ENCODE data around the gene LHX6. TPM values are rescaled to one million over a fixed set of nuclear protein-coding genes. Genes with fewer than 3 reads are reported as not detected.

The LHX6 gene
- total RNA-seq, 1 donor from 2014 or later, result 0.34 TPM

DNA sequence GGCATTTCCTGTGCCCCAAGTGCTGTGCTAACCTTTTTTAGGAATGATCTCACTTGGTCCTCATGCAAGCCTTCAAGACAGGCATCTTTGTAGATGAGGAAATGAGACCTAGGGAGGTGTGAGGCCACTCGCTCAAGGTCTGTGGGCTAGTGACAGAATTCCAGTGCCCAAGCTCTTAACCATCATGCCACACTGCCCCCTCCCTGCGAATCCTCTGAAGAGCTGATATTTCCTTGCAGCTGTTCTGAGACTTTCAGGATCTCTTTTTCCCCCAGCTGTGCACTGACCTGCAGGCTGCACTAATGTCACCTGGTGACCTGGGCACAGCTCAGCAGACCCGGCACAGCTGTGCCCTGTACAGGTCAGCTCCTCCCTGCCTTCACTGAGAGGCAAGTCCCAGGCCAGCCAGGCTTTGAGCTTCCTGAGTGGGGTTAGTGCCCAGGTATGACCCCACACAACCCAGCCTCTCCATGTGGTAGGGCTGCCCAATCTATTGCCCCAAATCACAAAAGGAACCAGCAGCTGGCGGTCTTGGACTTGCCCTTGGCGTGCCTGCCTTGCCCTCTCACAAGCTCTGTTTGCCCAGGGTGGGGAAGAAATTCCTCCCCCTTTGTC is 36.4 kb downstream of the LHX6 start:
- Histone ChIP-seq H4K20me1 (ENCODE audit: insufficient read depth, low read length) (no peaks in the 10 kb centered on the region), H3K4me1 (ENCODE audit: insufficient read depth, low read length) (no peaks in the 10 kb centered on the region), H3K27ac (ENCODE audit: low read depth, low read length) (no peak overlapping the region), H3K4me3 (ENCODE audit: insufficient read depth, low read depth, low read length) (no peak overlapping the region), H3K27me3 (ENCODE audit: insufficient read depth, low read length) (peaks cover 4% of the 10 kb centered on the region), H3K9me3 (ENCODE audit: insufficient read depth, low read depth, low read length) (no peaks in the 10 kb centered on the region), H3K9ac (ENCODE audit: low read length) (no peak overlapping the region), H3K4me2 (ENCODE audit: low read length) (no peak overlapping the region), H3K79me2 (ENCODE audit: insufficient read depth, low read length) (no peaks in the 10 kb centered on the region), H2AFZ (ENCODE audit: low read depth, low read length) (no peak overlapping the region), H3K36me3 (ENCODE audit: insufficient read depth, low read length) (no peaks in the 10 kb centered on the region)
- peaks cover 2% of the 10 kb centered on the region for H3K36me3 Mint-ChIP-seq (ENCODE audit: low read depth, unreplicated experiment)
- no peak for FAIRE-seq
- H3K9me3 Mint-ChIP-seq (ENCODE audit: unreplicated experiment), result no peaks in the 10 kb centered on the region
- TF ChIP-seq, protein P1, sequence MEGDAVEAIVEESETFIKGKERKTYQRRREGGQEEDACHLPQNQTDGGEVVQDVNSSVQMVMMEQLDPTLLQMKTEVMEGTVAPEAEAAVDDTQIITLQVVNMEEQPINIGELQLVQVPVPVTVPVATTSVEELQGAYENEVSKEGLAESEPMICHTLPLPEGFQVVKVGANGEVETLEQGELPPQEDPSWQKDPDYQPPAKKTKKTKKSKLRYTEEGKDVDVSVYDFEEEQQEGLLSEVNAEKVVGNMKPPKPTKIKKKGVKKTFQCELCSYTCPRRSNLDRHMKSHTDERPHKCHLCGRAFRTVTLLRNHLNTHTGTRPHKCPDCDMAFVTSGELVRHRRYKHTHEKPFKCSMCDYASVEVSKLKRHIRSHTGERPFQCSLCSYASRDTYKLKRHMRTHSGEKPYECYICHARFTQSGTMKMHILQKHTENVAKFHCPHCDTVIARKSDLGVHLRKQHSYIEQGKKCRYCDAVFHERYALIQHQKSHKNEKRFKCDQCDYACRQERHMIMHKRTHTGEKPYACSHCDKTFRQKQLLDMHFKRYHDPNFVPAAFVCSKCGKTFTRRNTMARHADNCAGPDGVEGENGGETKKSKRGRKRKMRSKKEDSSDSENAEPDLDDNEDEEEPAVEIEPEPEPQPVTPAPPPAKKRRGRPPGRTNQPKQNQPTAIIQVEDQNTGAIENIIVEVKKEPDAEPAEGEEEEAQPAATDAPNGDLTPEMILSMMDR (IDR thresholded peaks at IDR 0.05; ENCODE audit: insufficient read depth, low read depth, low read length), result no peak
- no peak for TF ChIP-seq EZH2 (IDR thresholded peaks at IDR 0.05; ENCODE audit: insufficient read depth, low read length)
- H3K27me3 Mint-ChIP-seq (ENCODE audit: low read depth, unreplicated experiment), result peaks cover 40% of the 10 kb centered on the region
- peaks cover 2% of the 10 kb centered on the region for H3K4me1 Mint-ChIP-seq (ENCODE audit: low read depth, unreplicated experiment)
- H3K27ac Mint-ChIP-seq (ENCODE audit: unreplicated experiment), result no peak overlapping the region
- no peak overlapping the region for H3K4me3 Mint-ChIP-seq (ENCODE audit: unreplicated experiment)
- no peak for DNase-seq (ENCODE audit: low read depth)

DNA sequence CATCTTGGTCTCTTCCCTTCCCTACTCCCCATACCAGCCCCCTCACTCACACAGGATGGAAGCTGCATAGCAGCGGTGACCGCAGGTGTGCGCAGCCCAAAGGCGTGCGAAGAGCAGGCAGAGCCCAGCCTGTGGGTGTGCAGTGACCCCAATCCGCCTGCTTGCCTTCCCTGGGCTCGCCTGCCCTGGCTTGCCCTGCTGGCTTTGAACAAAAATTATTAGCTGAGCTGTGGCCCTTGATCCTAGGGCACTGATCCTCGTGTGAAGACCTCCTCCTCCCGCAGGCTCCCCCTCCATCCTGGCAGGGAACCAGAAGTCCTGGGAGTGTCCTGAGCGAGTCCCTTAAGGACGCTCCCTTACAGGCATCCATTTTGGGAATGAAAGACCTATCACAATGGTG is 37.2 kb downstream of the LHX6 start:
- TF ChIP-seq EZH2 (IDR thresholded peaks at IDR 0.05; ENCODE audit: insufficient read depth, low read length), result no peak
- TF ChIP-seq, protein P1 (IDR thresholded peaks at IDR 0.05; ENCODE audit: insufficient read depth, low read depth, low read length), result no peak
- DNase-seq (ENCODE audit: low read depth) (no peak), FAIRE-seq (no peak)
- no peaks in the 10 kb centered on the region for H3K4me1 ChIP-seq (ENCODE audit: insufficient read depth, low read length)
- H4K20me1 ChIP-seq (ENCODE audit: insufficient read depth, low read length), result no peaks in the 10 kb centered on the region
- peaks cover 3% of the 10 kb centered on the region for H3K27me3 ChIP-seq (ENCODE audit: insufficient read depth, low read length)
- H3K4me3 ChIP-seq (ENCODE audit: insufficient read depth, low read depth, low read length), result no peak overlapping the region
- H3K4me3 Mint-ChIP-seq (ENCODE audit: unreplicated experiment), result no peak overlapping the region
- no peak overlapping the region for H3K27ac Mint-ChIP-seq (ENCODE audit: unreplicated experiment)
- no peak overlapping the region for H2AFZ ChIP-seq (ENCODE audit: low read depth, low read length)
- H3K9ac ChIP-seq (ENCODE audit: low read length), result no peak overlapping the region
- H3K4me2 ChIP-seq (ENCODE audit: low read length), result no peak overlapping the region
- no peak overlapping the region for H3K27ac ChIP-seq (ENCODE audit: low read depth, low read length)
- H3K79me2 ChIP-seq (ENCODE audit: insufficient read depth, low read length), result no peaks in the 10 kb centered on the region
- peaks cover 32% of the 10 kb centered on the region for H3K27me3 Mint-ChIP-seq (ENCODE audit: low read depth, unreplicated experiment)
- H3K9me3 Mint-ChIP-seq (ENCODE audit: unreplicated experiment), result no peaks in the 10 kb centered on the region
- peaks cover 2% of the 10 kb centered on the region for H3K4me1 Mint-ChIP-seq (ENCODE audit: low read depth, unreplicated experiment)
- H3K36me3 ChIP-seq (ENCODE audit: insufficient read depth, low read length), result no peaks in the 10 kb centered on the region
- peaks cover 2% of the 10 kb centered on the region for H3K36me3 Mint-ChIP-seq (ENCODE audit: low read depth, unreplicated experiment)
- H3K9me3 ChIP-seq (ENCODE audit: insufficient read depth, low read depth, low read length), result no peaks in the 10 kb centered on the region

DNA sequence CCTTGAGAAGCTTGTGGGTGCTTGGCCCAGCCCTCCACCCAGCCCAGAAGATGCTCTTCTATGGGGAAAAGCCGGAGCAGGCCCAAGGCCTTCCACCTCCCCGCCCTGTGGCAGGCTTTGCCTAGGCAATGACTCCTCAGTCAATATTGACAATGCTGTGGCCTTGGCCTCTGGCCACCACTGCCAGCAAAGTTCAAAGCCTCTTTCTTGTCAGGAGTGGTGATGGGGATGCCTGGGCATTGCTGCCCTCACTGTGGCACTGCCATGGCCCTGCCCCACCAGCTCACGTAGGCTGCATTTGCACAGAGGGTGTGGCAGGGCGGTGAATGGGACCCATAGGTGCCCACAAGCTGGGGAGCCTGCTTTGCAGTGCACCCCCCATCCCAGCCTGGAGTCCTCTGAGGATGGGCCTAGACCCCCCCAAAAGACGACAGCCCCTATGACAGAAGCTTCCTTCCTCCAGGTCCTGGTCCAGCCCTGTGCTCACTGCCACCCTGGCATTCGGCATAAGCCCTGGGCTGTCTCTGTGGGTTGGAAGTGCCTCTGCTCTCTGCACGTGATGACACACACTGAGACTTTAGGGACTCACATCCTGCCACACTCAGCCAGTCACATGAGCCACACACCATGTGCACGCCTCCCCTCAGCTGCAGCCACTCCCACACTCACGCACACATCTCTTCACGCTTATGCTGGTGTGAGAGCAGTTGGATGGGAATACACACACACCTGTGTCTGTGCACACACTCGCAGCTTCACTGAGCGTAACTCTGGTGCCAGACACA is 38.0 kb downstream of the LHX6 start:
- no peaks in the 10 kb centered on the region for H4K20me1 ChIP-seq (ENCODE audit: insufficient read depth, low read length)
- H3K27me3 ChIP-seq (ENCODE audit: insufficient read depth, low read length), result peaks cover 3% of the 10 kb centered on the region
- no peaks in the 10 kb centered on the region for H3K36me3 ChIP-seq (ENCODE audit: insufficient read depth, low read length)
- peaks cover 2% of the 10 kb centered on the region for H3K4me1 Mint-ChIP-seq (ENCODE audit: low read depth, unreplicated experiment)
- FAIRE-seq (no peak), DNase-seq (ENCODE audit: low read depth) (no peak)
- no peak overlapping the region for H3K4me3 Mint-ChIP-seq (ENCODE audit: unreplicated experiment)
- TF ChIP-seq, protein P1 (IDR thresholded peaks at IDR 0.05; ENCODE audit: insufficient read depth, low read depth, low read length), result no peak
- TF ChIP-seq EZH2 (IDR thresholded peaks at IDR 0.05; ENCODE audit: insufficient read depth, low read length), result no peak
- H3K27ac ChIP-seq (ENCODE audit: low read depth, low read length), result no peak overlapping the region
- H3K27me3 Mint-ChIP-seq (ENCODE audit: low read depth, unreplicated experiment), result peaks cover 35% of the 10 kb centered on the region
- no peak overlapping the region for H3K27ac Mint-ChIP-seq (ENCODE audit: unreplicated experiment)
- H3K4me3 ChIP-seq (ENCODE audit: insufficient read depth, low read depth, low read length), result no peak overlapping the region
- no peaks in the 10 kb centered on the region for H3K9me3 ChIP-seq (ENCODE audit: insufficient read depth, low read depth, low read length)
- no peak overlapping the region for H2AFZ ChIP-seq (ENCODE audit: low read depth, low read length)
- no peaks in the 10 kb centered on the region for H3K4me1 ChIP-seq (ENCODE audit: insufficient read depth, low read length)
- H3K4me2 ChIP-seq (ENCODE audit: low read length), result no peak overlapping the region
- H3K9ac ChIP-seq (ENCODE audit: low read length), result no peak overlapping the region
- peaks cover 2% of the 10 kb centered on the region for H3K36me3 Mint-ChIP-seq (ENCODE audit: low read depth, unreplicated experiment)
- no peaks in the 10 kb centered on the region for H3K79me2 ChIP-seq (ENCODE audit: insufficient read depth, low read length)
- no peaks in the 10 kb centered on the region for H3K9me3 Mint-ChIP-seq (ENCODE audit: unreplicated experiment)
